Measurements from ENCODE around the gene EPB41. TPM values are rescaled to one million over a fixed set of nuclear protein-coding genes. Genes with fewer than 3 reads are reported as not detected.

Gene EPB41
- total and polyA plus RNA-seq, 2 donors (not counting 3 experiments of a cell fraction or from before 2014, with no cell fraction given): 22.3 to 45.7 TPM

DNA sequence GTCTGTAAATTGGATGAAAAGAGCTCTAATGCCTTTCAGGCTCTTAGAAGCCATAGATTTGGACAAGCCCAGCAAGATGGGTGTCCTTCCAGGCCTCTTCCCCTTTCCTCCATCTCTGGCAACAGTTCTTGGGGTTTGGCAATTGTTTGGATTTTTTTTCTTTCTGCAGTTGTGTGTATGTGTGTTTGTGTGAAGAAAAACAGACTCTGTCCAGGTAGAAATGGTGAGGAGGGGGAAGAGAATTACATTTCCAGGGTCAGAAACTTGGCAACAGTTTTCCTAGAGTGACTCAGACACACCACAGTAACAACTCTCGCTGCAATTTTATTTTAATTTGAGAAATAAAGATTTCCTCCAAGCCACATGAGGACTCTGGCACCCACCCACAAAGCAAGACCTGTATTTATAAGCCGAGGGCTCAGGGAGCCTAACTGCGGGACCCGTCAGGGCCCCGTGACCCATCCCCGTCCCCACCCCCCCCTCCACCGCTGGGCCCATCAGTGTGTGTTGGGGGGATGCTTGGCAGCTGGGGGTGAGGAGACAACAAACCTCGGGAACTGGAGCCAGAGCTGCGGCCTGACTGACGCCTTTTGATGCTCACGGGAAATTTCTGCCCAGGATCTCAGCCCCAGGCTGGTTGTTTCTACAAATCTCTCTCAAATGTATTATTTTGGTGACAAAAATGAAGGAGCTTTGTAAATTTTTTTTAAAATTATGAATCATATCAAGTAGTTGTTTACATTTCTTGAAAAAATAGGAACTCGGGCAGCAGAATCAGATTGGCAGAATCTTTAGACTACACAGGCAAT, 205.0 kb downstream of the EPB41 start:
- dilution Hi-C loops (cut with MboI; ENCODE audit: extremely low pct_ligation_motif_present, low sequenced_read_pairs) (no loop called here), intact Hi-C loops (cut with micrococcal nuclease) (no loop called here)
- Histone ChIP-seq H3K4me3 (replicated peaks in 1 of 3; ENCODE audit: insufficient read depth in 1 of 3, low read depth in 1 of 3, low read length in 3 of 3) (no peak overlapping the region), H3K4me1 (ENCODE audit: control insufficient read depth, extremely low read depth, insufficient read depth, low read length) (peaks cover 19% of the 10 kb centered on the region), H3K36me3 (ENCODE audit: control insufficient read depth in 2 of 2, extremely low read depth in 1 of 2, insufficient read depth in 2 of 2, low read length in 2 of 2) (peaks cover 0 to 12% of the 10 kb centered on the region in 2 experiments), H4K20me1 (replicated peaks; ENCODE audit: control insufficient read depth, extremely low read depth, insufficient read depth, low read length) (no peaks in the 10 kb centered on the region), H3K27me3 (ENCODE audit: control insufficient read depth in 2 of 2, insufficient read depth in 2 of 2, low read length in 2 of 2) (peaks cover 0 to 14% of the 10 kb centered on the region in 2 experiments), H3K79me2 (ENCODE audit: control insufficient read depth, insufficient read depth, low read length) (no peaks in the 10 kb centered on the region), H3K4me2 (ENCODE audit: insufficient read depth, low read length) (no peak overlapping the region), H3K9me1 (replicated peaks; ENCODE audit: control insufficient read depth, extremely low read depth, insufficient read depth, low read length) (no peaks in the 10 kb centered on the region), H2AFZ (ENCODE audit: low read depth, low read length) (no peak overlapping the region), H3K27ac (ENCODE audit: insufficient read depth, low read depth, low read length) (no peak overlapping the region), H3K9ac (replicated peaks; ENCODE audit: extremely low read depth, insufficient read depth, low read length) (no peak overlapping the region), H3K9me3 (replicated peaks; ENCODE audit: control insufficient read depth, insufficient read depth, low read length) (no peaks in the 10 kb centered on the region)
- BruUV-seq (replicated peaks): no TSS peak
- POLR2A ChIA-PET: interaction anchor here (0.6 kb wide), 1 partner anchor 201 kb away, joined by 3 read pairs; no protein-coding TSS in a partner anchor
- DNase-seq (ENCODE audit: low read depth, low spot score) (no peak), FAIRE-seq (no peak)
- CTCF ChIA-PET: interaction anchor here (0.9 to 1.7 kb wide), 3 partner anchors 11 to 242 kb away, joined by 3 to 6 read pairs (median 4); no protein-coding TSS in a partner anchor
- TF ChIP-seq, protein P1, sequence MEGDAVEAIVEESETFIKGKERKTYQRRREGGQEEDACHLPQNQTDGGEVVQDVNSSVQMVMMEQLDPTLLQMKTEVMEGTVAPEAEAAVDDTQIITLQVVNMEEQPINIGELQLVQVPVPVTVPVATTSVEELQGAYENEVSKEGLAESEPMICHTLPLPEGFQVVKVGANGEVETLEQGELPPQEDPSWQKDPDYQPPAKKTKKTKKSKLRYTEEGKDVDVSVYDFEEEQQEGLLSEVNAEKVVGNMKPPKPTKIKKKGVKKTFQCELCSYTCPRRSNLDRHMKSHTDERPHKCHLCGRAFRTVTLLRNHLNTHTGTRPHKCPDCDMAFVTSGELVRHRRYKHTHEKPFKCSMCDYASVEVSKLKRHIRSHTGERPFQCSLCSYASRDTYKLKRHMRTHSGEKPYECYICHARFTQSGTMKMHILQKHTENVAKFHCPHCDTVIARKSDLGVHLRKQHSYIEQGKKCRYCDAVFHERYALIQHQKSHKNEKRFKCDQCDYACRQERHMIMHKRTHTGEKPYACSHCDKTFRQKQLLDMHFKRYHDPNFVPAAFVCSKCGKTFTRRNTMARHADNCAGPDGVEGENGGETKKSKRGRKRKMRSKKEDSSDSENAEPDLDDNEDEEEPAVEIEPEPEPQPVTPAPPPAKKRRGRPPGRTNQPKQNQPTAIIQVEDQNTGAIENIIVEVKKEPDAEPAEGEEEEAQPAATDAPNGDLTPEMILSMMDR (IDR thresholded peaks at IDR 0.05; ENCODE audit: extremely low read depth in 1 of 2, insufficient read depth in 1 of 2, low read depth in 1 of 2, low read length in 2 of 2): no peak
- TF ChIP-seq POLR2A (IDR thresholded peaks at IDR 0.05; ENCODE audit: low read depth, low read length) (no peak), FOS (IDR thresholded peaks at IDR 0.05; ENCODE audit: borderline replicate concordance, insufficient read depth, low read length) (no peak), GATA2 (IDR thresholded peaks at IDR 0.05; ENCODE audit: insufficient read depth, insufficient read length, low read depth, low read length) (no peak), POLR2AphosphoS5 (IDR thresholded peaks at IDR 0.05; ENCODE audit: insufficient read depth, low read depth, low read length) (no peak), EZH2 (IDR thresholded peaks at IDR 0.05; ENCODE audit: borderline replicate concordance, low read depth, low read length, severe bottlenecking) (no peak), MYC (IDR thresholded peaks at IDR 0.05; ENCODE audit: low read depth, low read length) (no peak), JUN (IDR thresholded peaks at IDR 0.05; ENCODE audit: borderline replicate concordance, insufficient read depth, insufficient read length, low read depth) (no peak)
- TF ChIP-seq, protein P2, sequence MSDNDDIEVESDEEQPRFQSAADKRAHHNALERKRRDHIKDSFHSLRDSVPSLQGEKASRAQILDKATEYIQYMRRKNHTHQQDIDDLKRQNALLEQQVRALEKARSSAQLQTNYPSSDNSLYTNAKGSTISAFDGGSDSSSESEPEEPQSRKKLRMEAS (IDR thresholded peaks at IDR 0.05; ENCODE audit: insufficient read depth, insufficient read length): no peak

All from endothelial cell of umbilical vein (primary cell).